ENCODE data around the gene TMEM30B. TPM values are rescaled to one million over a fixed set of nuclear protein-coding genes. Genes with fewer than 3 reads are reported as not detected.

The TMEM30B gene
- total and polyA plus RNA-seq, 9 of the 15 experiments (the other 6 are each of a cell fraction or from before 2014, with no cell fraction given): 0.04 TPM; not detected in 8

GRCh38 chr14:61328626-61329262 lies 47.6 kb upstream of the TMEM30B start:
- CTCF ChIA-PET (ENCODE audit: low intra/inter-chr PET ratio): no interaction called here
- no peak for DNase-seq (ENCODE audit: extremely low read depth in 1 of 4, low spot score in 3 of 4)
- H3K9ac ChIP-seq (ENCODE audit: insufficient read depth in 1 of 2, low read depth in 2 of 2, low read length in 2 of 2): no peak overlapping the region
- H4K20me1 ChIP-seq (replicated peaks; ENCODE audit: control insufficient read depth, insufficient read depth, low read length): no peaks in the 10 kb centered on the region
- no peaks in the 10 kb centered on the region for H3K36me3 ChIP-seq (ENCODE audit: control insufficient read depth, insufficient read depth, low read length)
- H3K27me3 ChIP-seq (ENCODE audit: control insufficient read depth in 2 of 2, insufficient read depth in 2 of 2, low read length in 2 of 2): no peaks in the 10 kb centered on the region
- ATAC-seq: no peak
- TF ChIP-seq TGIF2 (CRISPR knock-in tag; IDR thresholded peaks at IDR 0.05) (no peak), ATF2 (CRISPR knock-in tag; IDR thresholded peaks at IDR 0.05) (no peak), FIP1L1 (IDR thresholded peaks at IDR 0.05; ENCODE audit: low read depth, low read length, poor library complexity, severe bottlenecking) (no peak), ZNF583 (CRISPR knock-in tag; IDR thresholded peaks at IDR 0.05) (no peak), IFI16 (CRISPR knock-in tag; IDR thresholded peaks at IDR 0.05) (no peak), ZBTB5 (IDR thresholded peaks at IDR 0.05) (no peak), SRSF7 (optimal IDR thresholded peaks at IDR 0.05; ENCODE audit: low read depth, low read length) (no peak), GTF2A2 (tag; IDR thresholded peaks at IDR 0.05) (no peak), ZNF133 (CRISPR knock-in tag; IDR thresholded peaks at IDR 0.05) (no peak), SMC3 (conservative IDR thresholded peaks at IDR 0.05; ENCODE audit: insufficient read depth, low read depth, low read length) (no peak), CREBBP (IDR thresholded peaks at IDR 0.05; ENCODE audit: low read depth, low read length) (no peak), ZNF766 (CRISPR knock-in tag; conservative IDR thresholded peaks at IDR 0.05) (no peak), MTF1 (CRISPR knock-in tag; IDR thresholded peaks at IDR 0.05; ENCODE audit: borderline replicate concordance) (no peak)
- no peaks in the 10 kb centered on the region for H3K9me1 ChIP-seq (ENCODE audit: control insufficient read depth, insufficient read depth, low read length)
- H3K27ac ChIP-seq (ENCODE audit: extremely low read depth, low read depth, low read length): no peak overlapping the region
- H3K4me1 ChIP-seq (replicated peaks in 1 of 2; ENCODE audit: control insufficient read depth in 2 of 2, insufficient read depth in 2 of 2, low read length in 2 of 2): no peaks in the 10 kb centered on the region
- in situ Hi-C loops (cut with MboI) (no loop called here), intact Hi-C loops (cut with micrococcal nuclease) (no loop called here)
- H3K9me3 ChIP-seq (replicated peaks; ENCODE audit: control insufficient read depth, insufficient read depth, low read depth, low read length): no peaks in the 10 kb centered on the region
- no peak overlapping the region for H3K4me3 ChIP-seq
- no peak overlapping the region for H2AFZ ChIP-seq (ENCODE audit: low read depth, low read length)
- no peaks in the 10 kb centered on the region; the same call in 2 of the 3 replicates for H3K79me2 ChIP-seq (ENCODE audit: control insufficient read depth, insufficient read depth, low read length)
- FAIRE-seq: no peak
- POLR2A ChIA-PET: interaction anchor here (1.4 kb wide), 1 partner anchor 10 kb away, joined by 3 read pairs; no protein-coding TSS in a partner anchor
- BruUV-seq (replicated peaks): no TSS peak
- WGBS (ENCODE audit: insufficient coverage, low coverage, missing lambda C conversion rate): 92% methylated on average over 4 of the region's 4 CpGs
- no peak overlapping the region for H3K4me2 ChIP-seq (ENCODE audit: insufficient read depth, low read length)

Measured in K562 (cell line).